Measurements from ENCODE around the gene KLF1. TPM values are rescaled to one million over a fixed set of nuclear protein-coding genes. Genes with fewer than 3 reads are reported as not detected.

KLF1 gene
- polyA plus RNA-seq, 2 of the 4 experiments (the other 2 are of a cell fraction), result not detected

DNA sequence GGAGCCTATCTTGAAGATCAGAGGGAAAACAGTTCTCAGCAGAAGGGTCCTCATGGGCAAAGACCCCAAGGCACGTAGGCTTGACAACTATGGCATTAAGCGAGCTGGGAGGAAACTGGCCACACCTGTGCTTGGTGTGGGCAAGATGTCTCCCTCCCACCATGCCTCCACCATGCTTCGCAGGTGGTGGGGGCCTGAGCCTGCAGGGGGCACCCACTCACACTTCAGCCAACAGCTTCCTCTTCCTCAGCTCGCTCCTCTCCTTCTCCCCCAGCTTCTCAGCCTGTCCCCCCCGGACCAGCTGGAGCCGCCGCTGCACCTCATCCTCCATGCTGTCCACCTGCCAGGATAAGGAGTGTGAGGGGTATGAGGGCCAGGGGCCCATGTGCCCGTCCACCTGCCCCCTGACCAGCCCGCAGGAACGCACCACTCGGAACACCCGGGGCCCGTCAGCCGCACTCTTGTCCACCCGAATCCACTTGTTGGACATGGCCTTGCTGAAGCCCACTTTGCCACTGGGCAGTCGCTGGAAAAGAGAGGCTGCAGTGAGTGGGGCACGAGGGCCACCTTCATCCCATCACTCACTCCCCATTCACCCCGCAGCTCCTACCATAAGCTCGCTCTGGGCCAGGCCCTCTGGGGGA lies 43.1 kb upstream of the KLF1 start:
- H3K27ac ChIP-seq, result no peak overlapping the region
- TF ChIP-seq, protein P1, sequence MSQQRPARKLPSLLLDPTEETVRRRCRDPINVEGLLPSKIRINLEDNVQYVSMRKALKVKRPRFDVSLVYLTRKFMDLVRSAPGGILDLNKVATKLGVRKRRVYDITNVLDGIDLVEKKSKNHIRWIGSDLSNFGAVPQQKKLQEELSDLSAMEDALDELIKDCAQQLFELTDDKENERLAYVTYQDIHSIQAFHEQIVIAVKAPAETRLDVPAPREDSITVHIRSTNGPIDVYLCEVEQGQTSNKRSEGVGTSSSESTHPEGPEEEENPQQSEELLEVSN (IDR thresholded peaks at IDR 0.05; ENCODE audit: borderline replicate concordance, low read depth), result no peak
- no peak for TF ChIP-seq POLR2AphosphoS2 (conservative IDR thresholded peaks at IDR 0.05; ENCODE audit: low read length)
- TF ChIP-seq KDM1A (IDR thresholded peaks at IDR 0.05; ENCODE audit: low read depth), result no peak
- TF ChIP-seq, protein P2, sequence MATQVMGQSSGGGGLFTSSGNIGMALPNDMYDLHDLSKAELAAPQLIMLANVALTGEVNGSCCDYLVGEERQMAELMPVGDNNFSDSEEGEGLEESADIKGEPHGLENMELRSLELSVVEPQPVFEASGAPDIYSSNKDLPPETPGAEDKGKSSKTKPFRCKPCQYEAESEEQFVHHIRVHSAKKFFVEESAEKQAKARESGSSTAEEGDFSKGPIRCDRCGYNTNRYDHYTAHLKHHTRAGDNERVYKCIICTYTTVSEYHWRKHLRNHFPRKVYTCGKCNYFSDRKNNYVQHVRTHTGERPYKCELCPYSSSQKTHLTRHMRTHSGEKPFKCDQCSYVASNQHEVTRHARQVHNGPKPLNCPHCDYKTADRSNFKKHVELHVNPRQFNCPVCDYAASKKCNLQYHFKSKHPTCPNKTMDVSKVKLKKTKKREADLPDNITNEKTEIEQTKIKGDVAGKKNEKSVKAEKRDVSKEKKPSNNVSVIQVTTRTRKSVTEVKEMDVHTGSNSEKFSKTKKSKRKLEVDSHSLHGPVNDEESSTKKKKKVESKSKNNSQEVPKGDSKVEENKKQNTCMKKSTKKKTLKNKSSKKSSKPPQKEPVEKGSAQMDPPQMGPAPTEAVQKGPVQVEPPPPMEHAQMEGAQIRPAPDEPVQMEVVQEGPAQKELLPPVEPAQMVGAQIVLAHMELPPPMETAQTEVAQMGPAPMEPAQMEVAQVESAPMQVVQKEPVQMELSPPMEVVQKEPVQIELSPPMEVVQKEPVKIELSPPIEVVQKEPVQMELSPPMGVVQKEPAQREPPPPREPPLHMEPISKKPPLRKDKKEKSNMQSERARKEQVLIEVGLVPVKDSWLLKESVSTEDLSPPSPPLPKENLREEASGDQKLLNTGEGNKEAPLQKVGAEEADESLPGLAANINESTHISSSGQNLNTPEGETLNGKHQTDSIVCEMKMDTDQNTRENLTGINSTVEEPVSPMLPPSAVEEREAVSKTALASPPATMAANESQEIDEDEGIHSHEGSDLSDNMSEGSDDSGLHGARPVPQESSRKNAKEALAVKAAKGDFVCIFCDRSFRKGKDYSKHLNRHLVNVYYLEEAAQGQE (IDR thresholded peaks at IDR 0.05), result no peak
- TF ChIP-seq RFX5 (IDR thresholded peaks at IDR 0.05), result no peak
- no peak for TF ChIP-seq MAZ (IDR thresholded peaks at IDR 0.05; ENCODE audit: borderline replicate concordance, low read depth, low read length)
- TF ChIP-seq, protein P3, sequence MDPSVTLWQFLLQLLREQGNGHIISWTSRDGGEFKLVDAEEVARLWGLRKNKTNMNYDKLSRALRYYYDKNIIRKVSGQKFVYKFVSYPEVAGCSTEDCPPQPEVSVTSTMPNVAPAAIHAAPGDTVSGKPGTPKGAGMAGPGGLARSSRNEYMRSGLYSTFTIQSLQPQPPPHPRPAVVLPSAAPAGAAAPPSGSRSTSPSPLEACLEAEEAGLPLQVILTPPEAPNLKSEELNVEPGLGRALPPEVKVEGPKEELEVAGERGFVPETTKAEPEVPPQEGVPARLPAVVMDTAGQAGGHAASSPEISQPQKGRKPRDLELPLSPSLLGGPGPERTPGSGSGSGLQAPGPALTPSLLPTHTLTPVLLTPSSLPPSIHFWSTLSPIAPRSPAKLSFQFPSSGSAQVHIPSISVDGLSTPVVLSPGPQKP (IDR thresholded peaks at IDR 0.05; ENCODE audit: low read depth, low read length), result no peak
- TF ChIP-seq FOSL2 (IDR thresholded peaks at IDR 0.05), result no peak
- no peak for TF ChIP-seq FOSL2 (CRISPR knock-in tag; IDR thresholded peaks at IDR 0.05)
- TF ChIP-seq RAD21 (conservative IDR thresholded peaks at IDR 0.05 in 1 of 2, IDR thresholded peaks at IDR 0.05 in 1 of 2), result no peak
- TF ChIP-seq KDM5A (IDR thresholded peaks at IDR 0.05), result no peak
- no peak for TF ChIP-seq HDAC2 (IDR thresholded peaks at IDR 0.05)
- no peak for TF ChIP-seq CHD2 (IDR thresholded peaks at IDR 0.05; ENCODE audit: low read length, partially characterized antibody)
- TF ChIP-seq ZC3H11A (IDR thresholded peaks at IDR 0.05), result no peak
- no peak for TF ChIP-seq ZNF302 (CRISPR knock-in tag; IDR thresholded peaks at IDR 0.05)
- TF ChIP-seq ZFP36 (IDR thresholded peaks at IDR 0.05; ENCODE audit: borderline replicate concordance, partially characterized antibody), result no peak
- 92% methylated on average over 8 of the region's 19 CpGs for WGBS (ENCODE audit: missing lambda C conversion rate)
- DNase-seq (ENCODE audit: low read depth in 1 of 2, low spot score in 1 of 2) (no peak), FAIRE-seq (no peak), ATAC-seq (no peak)
- peaks cover 8% of the 10 kb centered on the region; the same call in 2 of the 3 replicates for H3K4me1 ChIP-seq
- H3K4me2 ChIP-seq, result no peak overlapping the region
- ChIA-PET CTCF (interaction anchor here (0.7 to 2.1 kb wide), 2 partner anchors 8 to 82 kb away, joined by 3 to 12 read pairs; no protein-coding TSS in a partner anchor), POLR2A (no interaction called here)
- H3K9me3 ChIP-seq, result no peaks in the 10 kb centered on the region
- H3K4me3 ChIP-seq, result no peak overlapping the region

DNA sequence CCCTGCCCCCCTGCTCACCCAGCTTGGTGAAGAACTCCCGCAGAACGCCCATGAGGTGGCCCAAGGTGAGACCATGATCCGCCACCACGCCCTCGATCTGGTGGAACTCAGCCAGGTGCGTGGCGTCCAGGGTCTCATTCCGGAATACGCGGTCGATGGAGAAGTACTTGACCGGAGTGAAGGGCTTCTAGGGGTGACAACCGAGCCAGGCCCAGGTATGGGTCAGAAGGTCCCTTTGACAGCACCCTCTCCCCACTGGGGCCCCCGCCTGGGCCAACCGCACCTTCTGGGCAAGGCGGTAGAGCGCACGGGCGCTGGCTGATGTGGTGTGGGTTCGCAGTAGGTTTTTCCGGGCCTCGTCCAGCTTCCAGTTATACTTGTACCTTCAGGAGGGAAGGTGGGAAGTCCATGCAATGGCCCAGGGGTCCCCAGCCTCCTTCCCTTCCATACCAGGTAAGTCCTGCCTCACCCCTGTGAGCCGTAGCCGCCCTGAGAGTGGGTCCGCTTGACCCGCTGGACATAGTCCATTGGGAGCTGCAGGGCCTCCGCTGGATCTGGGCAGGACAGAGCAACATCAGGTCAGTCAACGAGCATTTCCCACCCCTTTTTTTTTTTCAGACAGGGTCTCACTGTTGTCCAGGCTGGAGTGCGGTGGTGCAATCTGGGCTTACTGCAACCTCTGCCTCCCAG lies 37.8 kb upstream of the KLF1 start:
- Histone ChIP-seq H3K4me2 (no peak overlapping the region), H3K9me3 (no peaks in the 10 kb centered on the region), H3K4me1 (no peaks in the 10 kb centered on the region), H3K4me3 (no peak overlapping the region), H3K27ac (no peak overlapping the region)
- no peak for DNase-seq (ENCODE audit: low read depth in 1 of 2, low spot score in 1 of 2)
- TF ChIP-seq RAD21 (conservative IDR thresholded peaks at IDR 0.05 in 1 of 2, IDR thresholded peaks at IDR 0.05 in 1 of 2) (no peak), FOXS1 (CRISPR knock-in tag; IDR thresholded peaks at IDR 0.05) (no peak), GATA3 (IDR thresholded peaks at IDR 0.05; ENCODE audit: borderline replicate concordance) (no peak), NPAS2 (CRISPR knock-in tag; IDR thresholded peaks at IDR 0.05; ENCODE audit: borderline replicate concordance) (no peak), EP300 (IDR thresholded peaks at IDR 0.05) (no peak), SREBF2 (IDR thresholded peaks at IDR 0.05) (no peak), CHD2 (IDR thresholded peaks at IDR 0.05; ENCODE audit: low read length, partially characterized antibody) (no peak), POLR2A (IDR thresholded peaks at IDR 0.05; ENCODE audit: low read length) (no peak), HDAC2 (IDR thresholded peaks at IDR 0.05) (no peak)
- TF ChIP-seq, protein P4, sequence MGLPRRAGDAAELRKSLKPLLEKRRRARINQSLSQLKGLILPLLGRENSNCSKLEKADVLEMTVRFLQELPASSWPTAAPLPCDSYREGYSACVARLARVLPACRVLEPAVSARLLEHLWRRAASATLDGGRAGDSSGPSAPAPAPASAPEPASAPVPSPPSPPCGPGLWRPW (IDR thresholded peaks at IDR 0.05), result no peak
- no peak for FAIRE-seq
- no peak for ATAC-seq
- ChIA-PET CTCF (interaction anchor here (1.6 to 1.7 kb wide), 2 partner anchors 8 to 41 kb away, joined by 5 to 7 read pairs; no protein-coding TSS in a partner anchor), POLR2A (no interaction called here)
- 97% methylated on average over 25 of the region's 29 CpGs for WGBS (ENCODE audit: missing lambda C conversion rate)
